NCI-H1105 (cell line): ENCODE results near the gene ZNF133.

Experiments used
- DNase-seq: peaks from one replicate; lab custom pipeline; 2025; lab: John Stamatoyannopoulos, UW

Gene ZNF133

GRCh38 chr20:18361678-18362077 lies 73.4 kb downstream of the ZNF133 start:
- no peak for DNase-seq

- no peak for DNase-seq
Observed at GRCh38 chr20:18362916-18363315, 74.6 kb downstream of the ZNF133 start.

GRCh38 chr20:18363708-18364107 lies 75.4 kb downstream of the ZNF133 start:
- DNase-seq = no peak

GRCh38 chr20:18364768-18365167 lies 76.4 kb downstream of the ZNF133 start:
- no peak for DNase-seq
